ENCODE data around the gene CELSR1.

- no peak for TF ChIP-seq CTCF (conservative IDR thresholded peaks at IDR 0.05)
- no peak for TF ChIP-seq EZH2 (IDR thresholded peaks at IDR 0.05; ENCODE audit: low read depth)
Measured at GRCh38 chr22:46418827-46419226, 118.6 kb downstream of the CELSR1 start.
